ENCODE results near the gene RBM47. TPM values are rescaled to one million over a fixed set of nuclear protein-coding genes. Genes with fewer than 3 reads are reported as not detected.

Gene RBM47
- total and polyA plus RNA-seq, 12 donors, result 0.41 to 14.0 (median 2.1) TPM

DNA sequence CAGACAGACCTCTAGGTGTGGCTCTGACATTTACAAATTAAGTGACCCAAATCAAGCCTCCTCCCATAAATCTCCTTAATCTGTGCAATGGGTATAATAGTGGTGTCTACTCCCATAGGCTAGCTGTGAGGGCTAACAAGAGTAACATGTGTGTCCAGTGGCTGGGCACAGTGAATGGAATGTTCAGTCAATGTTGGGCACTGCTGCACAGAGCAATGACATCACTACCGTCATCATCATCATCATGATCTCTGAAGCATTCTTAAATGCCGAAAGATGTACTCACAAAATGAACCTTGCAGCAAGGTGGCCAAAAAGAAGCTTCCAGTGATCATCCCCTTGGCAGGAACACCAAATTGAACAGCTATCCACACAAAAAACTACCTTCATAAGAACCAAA lies 251.0 kb downstream of the RBM47 start:
- Histone ChIP-seq H3K27me3 (no peaks in the 10 kb centered on the region), H3K4me1 (no peaks in the 10 kb centered on the region), H3K9me3 (no peaks in the 10 kb centered on the region), H3K27ac (no peak overlapping the region), H3K4me3 (no peak overlapping the region), H3K36me3 (no peaks in the 10 kb centered on the region)
- TF ChIP-seq, protein P1, sequence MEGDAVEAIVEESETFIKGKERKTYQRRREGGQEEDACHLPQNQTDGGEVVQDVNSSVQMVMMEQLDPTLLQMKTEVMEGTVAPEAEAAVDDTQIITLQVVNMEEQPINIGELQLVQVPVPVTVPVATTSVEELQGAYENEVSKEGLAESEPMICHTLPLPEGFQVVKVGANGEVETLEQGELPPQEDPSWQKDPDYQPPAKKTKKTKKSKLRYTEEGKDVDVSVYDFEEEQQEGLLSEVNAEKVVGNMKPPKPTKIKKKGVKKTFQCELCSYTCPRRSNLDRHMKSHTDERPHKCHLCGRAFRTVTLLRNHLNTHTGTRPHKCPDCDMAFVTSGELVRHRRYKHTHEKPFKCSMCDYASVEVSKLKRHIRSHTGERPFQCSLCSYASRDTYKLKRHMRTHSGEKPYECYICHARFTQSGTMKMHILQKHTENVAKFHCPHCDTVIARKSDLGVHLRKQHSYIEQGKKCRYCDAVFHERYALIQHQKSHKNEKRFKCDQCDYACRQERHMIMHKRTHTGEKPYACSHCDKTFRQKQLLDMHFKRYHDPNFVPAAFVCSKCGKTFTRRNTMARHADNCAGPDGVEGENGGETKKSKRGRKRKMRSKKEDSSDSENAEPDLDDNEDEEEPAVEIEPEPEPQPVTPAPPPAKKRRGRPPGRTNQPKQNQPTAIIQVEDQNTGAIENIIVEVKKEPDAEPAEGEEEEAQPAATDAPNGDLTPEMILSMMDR (IDR thresholded peaks at IDR 0.05), result no peak
- intact Hi-C loops (cut with DNase I), result no loop called here
- DNase-seq (no peak), ATAC-seq (no peak)
- WGBS, 2 donors, result 47 to 77% methylated on average over 2 of the region's 2 CpGs

DNA sequence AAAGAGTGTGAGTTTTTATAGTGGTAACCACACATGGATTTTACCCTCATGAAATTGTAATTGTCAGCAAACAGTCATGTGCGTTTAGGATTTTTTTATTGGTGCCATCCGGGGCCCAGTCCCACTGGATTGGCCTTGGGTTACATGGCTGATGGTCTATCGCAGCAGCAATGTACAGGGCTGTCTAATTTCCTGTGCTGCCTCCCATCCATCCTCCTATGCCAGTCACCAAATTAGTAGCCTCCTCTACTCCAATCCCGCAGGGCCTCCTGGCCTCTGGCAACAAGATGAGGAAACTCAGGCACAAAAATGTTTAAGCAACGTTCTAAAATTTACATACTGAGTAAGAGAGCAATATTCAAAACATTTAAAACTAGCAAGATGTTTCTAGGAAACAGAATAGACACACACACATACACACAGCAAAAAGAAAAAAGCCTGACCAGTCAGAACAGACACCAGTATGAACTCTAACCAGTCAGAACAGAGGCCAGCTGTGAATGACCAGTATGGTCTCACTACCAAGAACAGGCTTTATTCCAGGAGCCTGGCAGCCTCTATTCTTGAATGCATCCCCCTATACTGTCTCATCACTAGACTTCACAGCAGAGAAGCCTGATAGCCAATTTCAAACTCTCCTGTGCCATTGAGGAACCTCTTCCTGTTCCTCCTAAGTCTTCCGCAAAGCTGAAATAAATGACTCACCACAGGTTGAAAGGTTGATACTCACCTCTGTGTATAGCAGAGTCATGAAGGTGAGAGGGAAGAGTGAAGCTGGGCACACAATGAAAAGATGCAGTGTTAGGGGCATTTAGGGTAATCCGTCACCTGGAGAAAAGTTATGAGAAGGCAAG lies 251.9 kb downstream of the RBM47 start:
- H3K9me3 ChIP-seq, result no peaks in the 10 kb centered on the region
- no peaks in the 10 kb centered on the region for H3K4me1 ChIP-seq
- intact Hi-C loops (cut with DNase I), result no loop called here
- ATAC-seq (no peak), DNase-seq (no peak)
- no peaks in the 10 kb centered on the region for H3K27me3 ChIP-seq
- no peak overlapping the region for H3K27ac ChIP-seq
- TF ChIP-seq, protein P1 (IDR thresholded peaks at IDR 0.05), result no peak
- no peak overlapping the region for H3K4me3 ChIP-seq
- 77 to 84% methylated on average over 7 of the region's 7 CpGs for WGBS, 2 donors
- H3K36me3 ChIP-seq, result no peaks in the 10 kb centered on the region

DNA sequence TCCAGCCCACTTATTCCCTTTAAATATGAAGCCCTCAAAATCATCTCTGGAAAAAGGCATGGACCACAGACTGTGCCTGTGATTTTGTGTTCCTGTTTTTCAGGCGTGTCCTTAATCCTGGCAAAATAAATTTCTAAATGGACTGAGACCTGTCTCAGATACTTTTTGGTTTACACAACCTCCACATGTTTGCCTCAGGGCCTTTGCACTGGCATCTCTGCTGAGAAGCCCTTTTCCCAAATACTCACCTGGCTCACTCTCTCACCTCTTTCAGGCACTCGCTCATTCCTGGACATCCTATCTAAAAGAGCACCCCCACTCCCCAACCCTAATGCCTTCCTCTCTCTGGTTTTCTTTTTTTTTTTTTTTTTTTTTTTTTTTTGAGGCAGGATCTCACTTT lies 254.0 kb downstream of the RBM47 start:
- H3K36me3 ChIP-seq, result no peaks in the 10 kb centered on the region
- intact Hi-C loops (cut with DNase I), result no loop called here
- no peak overlapping the region for H3K4me3 ChIP-seq
- DNase-seq (no peak), ATAC-seq (no peak)
- no peaks in the 10 kb centered on the region for H3K9me3 ChIP-seq
- TF ChIP-seq, protein P1 (IDR thresholded peaks at IDR 0.05), result no peak
- 94% methylated on average over 2 of the region's 2 CpGs for WGBS, 2 donors
- H3K27me3 ChIP-seq, result no peaks in the 10 kb centered on the region
- H3K27ac ChIP-seq, result no peak overlapping the region
- H3K4me1 ChIP-seq, result no peaks in the 10 kb centered on the region

DNA sequence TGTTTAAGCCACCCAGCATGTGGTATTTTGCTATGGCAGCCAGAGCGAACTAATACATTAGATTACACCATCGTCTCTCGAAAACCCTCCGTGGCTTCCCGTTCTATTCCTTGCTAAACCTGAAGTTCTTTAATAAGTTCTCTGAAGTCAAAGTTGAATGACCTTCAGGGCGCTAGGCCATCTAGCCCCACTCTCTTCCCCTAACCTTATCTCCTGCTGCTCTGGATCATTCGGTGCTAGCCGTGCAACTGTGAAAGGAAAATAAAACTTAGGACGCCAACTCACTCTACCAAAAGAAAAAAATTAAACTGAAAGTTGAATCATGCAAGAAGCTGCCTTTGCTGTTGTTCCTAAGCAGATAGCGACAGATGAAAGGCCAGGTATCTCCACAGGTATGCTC lies 254.6 kb downstream of the RBM47 start:
- intact Hi-C loops (cut with DNase I), result no loop called here
- TF ChIP-seq, protein P1 (IDR thresholded peaks at IDR 0.05), result no peak
- DNase-seq (no peak), ATAC-seq (no peak)
- WGBS, 2 donors, result 88 to 89% methylated on average over 10 of the region's 10 CpGs
- H3K9me3 ChIP-seq, result no peaks in the 10 kb centered on the region
- H3K4me1 ChIP-seq, result no peaks in the 10 kb centered on the region
- no peak overlapping the region for H3K4me3 ChIP-seq
- no peak overlapping the region for H3K27ac ChIP-seq
- H3K27me3 ChIP-seq, result no peaks in the 10 kb centered on the region
- H3K36me3 ChIP-seq, result no peaks in the 10 kb centered on the region
